Measurements from ENCODE around the gene ATOSA. TPM values are rescaled to one million over a fixed set of nuclear protein-coding genes. Genes with fewer than 3 reads are reported as not detected.
A peak's percentile ranks its signal among the peaks of the same experiment; 100 is the strongest.

ATOSA gene
- total and polyA plus RNA-seq, 2 of the 13 experiments (the other 11 are each of a cell fraction or from before 2014, with no cell fraction given): 6.6 to 16.3 TPM

DNA sequence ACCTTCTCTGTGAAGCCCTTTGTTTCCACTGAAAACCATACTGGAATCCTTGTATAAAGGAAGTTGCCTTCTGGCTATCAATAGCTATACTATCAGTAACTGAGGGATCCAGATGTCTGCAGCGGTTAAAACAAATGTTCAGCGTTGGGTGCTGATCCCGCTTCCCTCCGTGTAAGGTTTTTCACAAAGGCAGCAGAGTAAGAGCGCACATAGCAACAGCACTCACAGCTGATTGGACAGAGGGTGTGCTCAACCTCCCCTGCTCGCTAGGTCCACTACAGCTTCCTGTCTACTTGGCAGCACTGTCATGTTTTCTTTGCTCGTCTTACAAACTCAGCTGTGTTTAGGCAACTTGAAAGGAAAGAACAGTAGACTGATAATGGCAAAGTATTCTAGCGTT is 27.3 kb downstream of the ATOSA start (continued):
- TF ChIP-seq SKI (IDR thresholded peaks at IDR 0.05; ENCODE audit: partially characterized antibody) (no peak), POGZ (CRISPR knock-in tag; IDR thresholded peaks at IDR 0.05) (peak; percentile 57; the same call in 1 of the 2 replicates), TEAD3 (CRISPR knock-in tag; optimal IDR thresholded peaks at IDR 0.05; ENCODE audit: borderline replicate concordance) (peak; percentile 63), RFXANK (CRISPR knock-in tag; IDR thresholded peaks at IDR 0.05) (peak; percentile 82; the same call in 1 of the 2 replicates), ZNF562 (CRISPR knock-in tag; IDR thresholded peaks at IDR 0.05; ENCODE audit: borderline replicate concordance) (no peak), RFXAP (CRISPR knock-in tag; IDR thresholded peaks at IDR 0.05; ENCODE audit: borderline replicate concordance) (peak; percentile 99), ZNF614 (CRISPR knock-in tag; IDR thresholded peaks at IDR 0.05; ENCODE audit: borderline replicate concordance) (0 out of 2 replicates have a peak, but pooled peaks have one; percentile 24), ZMYM4 (CRISPR knock-in tag; IDR thresholded peaks at IDR 0.05) (peak; percentile 47), ZNF773 (CRISPR knock-in tag; IDR thresholded peaks at IDR 0.05; ENCODE audit: borderline replicate concordance) (no peak), ELF1 (CRISPR knock-in tag; IDR thresholded peaks at IDR 0.05) (peak; percentile 39; the same call in 1 of the 2 replicates), ETV5 (CRISPR knock-in tag; IDR thresholded peaks at IDR 0.05; ENCODE audit: borderline replicate concordance) (peak; percentile 62; the same call in 1 of the 2 replicates), FOXA1 (IDR thresholded peaks at IDR 0.05) (no peak), FOXA1 (CRISPR knock-in tag; IDR thresholded peaks at IDR 0.05) (0 out of 2 replicates have a peak, but pooled peaks have one; percentile 32), KMT2A (CRISPR knock-in tag; IDR thresholded peaks at IDR 0.05) (peak; percentile 85), THAP11 (CRISPR knock-in tag; IDR thresholded peaks at IDR 0.05) (0 out of 2 replicates have a peak, but pooled peaks have one; percentile 24), RXRB (CRISPR knock-in tag; IDR thresholded peaks at IDR 0.05; ENCODE audit: borderline replicate concordance) (peak; percentile 10; the same call in 1 of the 2 replicates), CEBPB (IDR thresholded peaks at IDR 0.05; ENCODE audit: borderline replicate concordance, low read depth, low read length) (no peak), EEA1 (CRISPR knock-in tag; IDR thresholded peaks at IDR 0.05; ENCODE audit: borderline replicate concordance) (no peak), ZSCAN25 (CRISPR knock-in tag; IDR thresholded peaks at IDR 0.05) (no peak), KAT2B (IDR thresholded peaks at IDR 0.05; ENCODE audit: borderline replicate concordance, low read depth, low read length) (no peak), ZFAT (CRISPR knock-in tag; conservative IDR thresholded peaks at IDR 0.05) (no peak), HDAC2 (CRISPR knock-in tag; IDR thresholded peaks at IDR 0.05) (0 out of 2 replicates have a peak, but pooled peaks have one; percentile 13), SAP130 (CRISPR knock-in tag; IDR thresholded peaks at IDR 0.05; ENCODE audit: low read depth) (peak; percentile 74)
- TF ChIP-seq, protein P1, sequence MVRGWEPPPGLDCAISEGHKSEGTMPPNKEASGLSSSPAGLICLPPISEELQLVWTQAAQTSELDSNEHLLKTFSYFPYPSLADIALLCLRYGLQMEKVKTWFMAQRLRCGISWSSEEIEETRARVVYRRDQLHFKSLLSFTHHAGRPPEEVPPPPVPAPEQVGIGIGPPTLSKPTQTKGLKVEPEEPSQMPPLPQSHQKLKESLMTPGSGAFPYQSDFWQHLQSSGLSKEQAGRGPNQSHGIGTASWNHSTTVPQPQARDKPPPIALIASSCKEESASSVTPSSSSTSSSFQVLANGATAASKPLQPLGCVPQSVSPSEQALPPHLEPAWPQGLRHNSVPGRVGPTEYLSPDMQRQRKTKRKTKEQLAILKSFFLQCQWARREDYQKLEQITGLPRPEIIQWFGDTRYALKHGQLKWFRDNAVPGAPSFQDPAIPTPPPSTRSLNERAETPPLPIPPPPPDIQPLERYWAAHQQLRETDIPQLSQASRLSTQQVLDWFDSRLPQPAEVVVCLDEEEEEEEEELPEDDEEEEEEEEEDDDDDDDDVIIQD (CRISPR knock-in tag; IDR thresholded peaks at IDR 0.05; ENCODE audit: low read depth): peak; percentile 36; the same call in 1 of the 2 replicates
- TF ChIP-seq, protein P2, sequence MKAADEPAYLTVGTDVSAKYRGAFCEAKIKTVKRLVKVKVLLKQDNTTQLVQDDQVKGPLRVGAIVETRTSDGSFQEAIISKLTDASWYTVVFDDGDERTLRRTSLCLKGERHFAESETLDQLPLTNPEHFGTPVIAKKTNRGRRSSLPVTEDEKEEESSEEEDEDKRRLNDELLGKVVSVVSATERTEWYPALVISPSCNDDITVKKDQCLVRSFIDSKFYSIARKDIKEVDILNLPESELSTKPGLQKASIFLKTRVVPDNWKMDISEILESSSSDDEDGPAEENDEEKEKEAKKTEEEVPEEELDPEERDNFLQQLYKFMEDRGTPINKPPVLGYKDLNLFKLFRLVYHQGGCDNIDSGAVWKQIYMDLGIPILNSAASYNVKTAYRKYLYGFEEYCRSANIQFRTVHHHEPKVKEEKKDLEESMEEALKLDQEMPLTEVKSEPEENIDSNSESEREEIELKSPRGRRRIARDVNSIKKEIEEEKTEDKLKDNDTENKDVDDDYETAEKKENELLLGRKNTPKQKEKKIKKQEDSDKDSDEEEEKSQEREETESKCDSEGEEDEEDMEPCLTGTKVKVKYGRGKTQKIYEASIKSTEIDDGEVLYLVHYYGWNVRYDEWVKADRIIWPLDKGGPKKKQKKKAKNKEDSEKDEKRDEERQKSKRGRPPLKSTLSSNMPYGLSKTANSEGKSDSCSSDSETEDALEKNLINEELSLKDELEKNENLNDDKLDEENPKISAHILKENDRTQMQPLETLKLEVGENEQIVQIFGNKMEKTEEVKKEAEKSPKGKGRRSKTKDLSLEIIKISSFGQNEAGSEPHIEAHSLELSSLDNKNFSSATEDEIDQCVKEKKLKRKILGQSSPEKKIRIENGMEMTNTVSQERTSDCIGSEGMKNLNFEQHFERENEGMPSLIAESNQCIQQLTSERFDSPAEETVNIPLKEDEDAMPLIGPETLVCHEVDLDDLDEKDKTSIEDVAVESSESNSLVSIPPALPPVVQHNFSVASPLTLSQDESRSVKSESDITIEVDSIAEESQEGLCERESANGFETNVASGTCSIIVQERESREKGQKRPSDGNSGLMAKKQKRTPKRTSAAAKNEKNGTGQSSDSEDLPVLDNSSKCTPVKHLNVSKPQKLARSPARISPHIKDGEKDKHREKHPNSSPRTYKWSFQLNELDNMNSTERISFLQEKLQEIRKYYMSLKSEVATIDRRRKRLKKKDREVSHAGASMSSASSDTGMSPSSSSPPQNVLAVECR (CRISPR knock-in tag; IDR thresholded peaks at IDR 0.05; ENCODE audit: borderline replicate concordance): peak; percentile 46; the same call in 1 of the 2 replicates
- TF ChIP-seq, protein P3, sequence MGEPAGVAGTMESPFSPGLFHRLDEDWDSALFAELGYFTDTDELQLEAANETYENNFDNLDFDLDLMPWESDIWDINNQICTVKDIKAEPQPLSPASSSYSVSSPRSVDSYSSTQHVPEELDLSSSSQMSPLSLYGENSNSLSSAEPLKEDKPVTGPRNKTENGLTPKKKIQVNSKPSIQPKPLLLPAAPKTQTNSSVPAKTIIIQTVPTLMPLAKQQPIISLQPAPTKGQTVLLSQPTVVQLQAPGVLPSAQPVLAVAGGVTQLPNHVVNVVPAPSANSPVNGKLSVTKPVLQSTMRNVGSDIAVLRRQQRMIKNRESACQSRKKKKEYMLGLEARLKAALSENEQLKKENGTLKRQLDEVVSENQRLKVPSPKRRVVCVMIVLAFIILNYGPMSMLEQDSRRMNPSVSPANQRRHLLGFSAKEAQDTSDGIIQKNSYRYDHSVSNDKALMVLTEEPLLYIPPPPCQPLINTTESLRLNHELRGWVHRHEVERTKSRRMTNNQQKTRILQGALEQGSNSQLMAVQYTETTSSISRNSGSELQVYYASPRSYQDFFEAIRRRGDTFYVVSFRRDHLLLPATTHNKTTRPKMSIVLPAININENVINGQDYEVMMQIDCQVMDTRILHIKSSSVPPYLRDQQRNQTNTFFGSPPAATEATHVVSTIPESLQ (CRISPR knock-in tag; conservative IDR thresholded peaks at IDR 0.05): no peak

Measured in HepG2 (cell line).